K562 (cell line): Measurements from ENCODE around the gene CD93. TPM values are rescaled to one million over a fixed set of nuclear protein-coding genes. Genes with fewer than 3 reads are reported as not detected.
A peak's percentile ranks its signal among the peaks of the same experiment; 100 is the strongest.

Source experiments
- ATAC-seq: fragments of 200-7000 bp; cut with Tn5 transposase; 3 replicates; pipeline ENCODE4 v1.9.1; 2020; ENCODE audit warnings: moderate library complexity
- BruUV-seq: library from RNA; stranded (reverse); fragments of 400-500 nt; replicated peaks from 2 replicates; lab custom pipeline; 2021; lab: Mats Ljungman, UMichigan
- CTCF ChIA-PET: fragments of 300-600 bp; formaldehyde crosslinking; extraction: SDS; loops from one replicate; lab custom pipeline; 2021; ENCODE audit warnings: low intra/inter-chr PET ratio; lab: Yijun Ruan, JAX
- POLR2A ChIA-PET: fragments of 300-600, 350-650 bp; sonication (Branson Sonifier 250); formaldehyde crosslinking; extraction: SDS; loops from one replicate; lab custom pipeline; 2021; ENCODE audit warnings: antibody characterized with exemption, inconsistent platforms; lab: Yijun Ruan, JAX
- DNase-seq, 4 experiments: peaks; one replicate each; pipeline versions ENCODE4 v3.0.0 to v3.0.0-alpha.2; 2011 to 2018; ENCODE audit warnings: low spot score in 3 of 4, mixed read lengths in 3 of 4; ENCODE audit errors: extremely low read depth in 1 of 4
- FAIRE-seq: peaks from 2 replicates; lab custom pipeline; 2011; peaks lifted over from hg19 to GRCh38; lab: Jason Lieb, UNC
- H2AFZ ChIP-seq: 2 replicates; pipeline ENCODE4 v1.6.0; 2011; ENCODE audit warnings: low read depth, low read length, control low read depth, inconsistent platforms
- H3K27ac ChIP-seq: fragments of 200-600 bp; 3 replicates; pipeline ENCODE4 v1.8.0; 2011; ENCODE audit warnings: low read depth, mild to moderate bottlenecking, control low read depth, inconsistent platforms, low read length, moderate library complexity, mixed read lengths; ENCODE audit errors: extremely low read depth
- H3K27me3 ChIP-seq, 2 experiments: fragments of 300-600 bp in 1 of 2; 2 replicates in 1 of 2; 3 replicates in 1 of 2; pipeline versions ENCODE4 v1.6.0 to v1.8.0; 2011; ENCODE audit warnings: inconsistent platforms in 2 of 2, low read length in 2 of 2, mild to moderate bottlenecking in 1 of 2, mixed read lengths in 1 of 2, moderate library complexity in 1 of 2; ENCODE audit not compliant: control insufficient read depth in 2 of 2, insufficient read depth in 2 of 2
- H3K36me3 ChIP-seq: fragments of 300-600 bp; 3 replicates; pipeline ENCODE4 v1.8.0; 2011; ENCODE audit warnings: mild to moderate bottlenecking, low read length, inconsistent platforms; ENCODE audit not compliant: control insufficient read depth, insufficient read depth
- H3K4me1 ChIP-seq, 2 experiments: fragments of 200-600 bp in 1 of 2; replicated peaks in 1 of 2; 2 replicates in 1 of 2; 3 replicates in 1 of 2; pipeline versions ENCODE4 v1.5.1 to v1.8.0; 2011; ENCODE audit warnings: inconsistent platforms in 2 of 2, low read length in 2 of 2, mild to moderate bottlenecking in 1 of 2, mixed read lengths in 1 of 2, moderate library complexity in 1 of 2; ENCODE audit not compliant: control insufficient read depth in 2 of 2, insufficient read depth in 2 of 2
- H3K4me2 ChIP-seq: 2 replicates; pipeline ENCODE4 v1.6.1; 2011; ENCODE audit warnings: low read length, control low read depth, inconsistent platforms, mixed read lengths; ENCODE audit not compliant: insufficient read depth
- H3K4me3 ChIP-seq: fragments of 200-600 bp; sonication (generic), shearing (Covaris generic); 2 replicates; pipeline ENCODE4 v1.5.1; 2016; ENCODE audit warnings: control low read depth, inconsistent platforms
- H3K79me2 ChIP-seq: fragments of 200-600 bp; 3 replicates; pipeline ENCODE4 v1.8.0; 2011; ENCODE audit warnings: low read length, inconsistent platforms; ENCODE audit not compliant: control insufficient read depth, insufficient read depth
- H3K9ac ChIP-seq, 2 experiments: 2 replicates each; pipeline versions ENCODE4 v1.6.0 to v1.6.1; 2011; ENCODE audit warnings: low read depth in 2 of 2, low read length in 2 of 2, control low read depth in 1 of 2, inconsistent platforms in 1 of 2, mild to moderate bottlenecking in 1 of 2, mixed read lengths in 1 of 2; ENCODE audit not compliant: insufficient read depth in 1 of 2
- H3K9me1 ChIP-seq: one replicate; pipeline ENCODE4 v1.6.0; 2011; ENCODE audit warnings: inconsistent platforms, mild to moderate bottlenecking, low read length, moderate library complexity; ENCODE audit not compliant: control insufficient read depth, insufficient read depth
- H3K9me3 ChIP-seq: replicated peaks from 2 replicates; pipeline ENCODE4 v1.5.1; 2011; ENCODE audit warnings: low read depth, low read length, inconsistent platforms; ENCODE audit not compliant: control insufficient read depth, insufficient read depth
- H4K20me1 ChIP-seq: replicated peaks from 2 replicates; pipeline ENCODE4 v1.6.1; 2011; ENCODE audit warnings: low read length, inconsistent platforms, mixed read lengths; ENCODE audit not compliant: control insufficient read depth, insufficient read depth
- C11orf30 ChIP-seq: fragments of 450-650 bp; IDR thresholded peaks from 2 replicates; pipeline ENCODE4 v1.6.1; 2016; ENCODE audit warnings: low read depth, mild to moderate bottlenecking
- DDX20 ChIP-seq: fragments of 450-650 bp; IDR thresholded peaks from 2 replicates; pipeline ENCODE4 v1.6.1; 2016; ENCODE audit warnings: missing genetic modification characterization, low read depth, mild to moderate bottlenecking, missing compliant biosample characterization, moderate library complexity
- ETS2 ChIP-seq: IDR thresholded peaks from 2 replicates; pipeline ENCODE4 v1.6.1; 2016; ENCODE audit warnings: borderline replicate concordance, missing genetic modification characterization, mild to moderate bottlenecking, moderate library complexity, missing compliant biosample characterization; ENCODE audit not compliant: poor library complexity, severe bottlenecking
- KLF16 ChIP-seq: IDR thresholded peaks from 2 replicates; pipeline ENCODE4 v1.6.1; 2016; ENCODE audit warnings: antibody characterized with exemption
- MAFG ChIP-seq: fragments of 450-650 bp; conservative IDR thresholded peaks from 2 replicates; pipeline ENCODE4 v1.6.1; 2016; ENCODE audit warnings: missing genetic modification characterization, missing compliant biosample characterization
- MYNN ChIP-seq, 2 experiments: sonication (generic); formaldehyde crosslinking in 1 of 2; IDR thresholded peaks; 2 replicates each; pipeline versions ENCODE4 v1.5.0 to v1.6.1; 2016 to 2020; ENCODE audit warnings: antibody characterized with exemption in 1 of 2, missing genetic modification reagents in 1 of 2
- NFATC3 ChIP-seq: fragments of 450-650 bp; IDR thresholded peaks from 2 replicates; pipeline ENCODE4 v1.6.1; 2017; ENCODE audit warnings: mild to moderate bottlenecking
- PHF8 ChIP-seq: fragments of 200-600 bp; sonication (generic); IDR thresholded peaks from 2 replicates; pipeline ENCODE4 v1.6.1; 2012; ENCODE audit warnings: mixed run types, mild to moderate bottlenecking, inconsistent platforms, low read length, moderate library complexity, borderline replicate concordance
- THAP7 ChIP-seq: fragments of 250-450 bp; sonication (Bioruptor Pico); IDR thresholded peaks from 2 replicates; pipeline ENCODE4 v1.5.0; 2021
- ZBTB5 ChIP-seq: fragments of 450-650 bp; IDR thresholded peaks from 2 replicates; pipeline ENCODE4 v1.6.1; 2017; ENCODE audit warnings: antibody characterized with exemption
- ZKSCAN3 ChIP-seq: fragments of 250-450 bp; sonication (Bioruptor Pico); IDR thresholded peaks from 2 replicates; pipeline ENCODE4 v1.4.0; 2020
- ZNF316 ChIP-seq: fragments of 450-650 bp; IDR thresholded peaks from 2 replicates; pipeline ENCODE4 v1.6.1; 2016
- WGBS: fragments of 100-300 bp; shearing (Covaris generic); methylation state at CpG from one replicate; pipeline ENCODE4 v1.1.6; 2016; ENCODE audit warnings: low coverage, mixed read lengths; ENCODE audit not compliant: insufficient coverage; ENCODE audit errors: missing lambda C conversion rate; 5-methylcytosine and 5-hydroxymethylcytosine counted together
- in situ Hi-C: fragments of 300-500 bp; cut with MboI; formaldehyde crosslinking; loops from 4 replicates; pipeline ENCODE4 v1.15.0; 2018; ENCODE audit warnings: inconsistent platforms, mixed read lengths
- intact Hi-C: fragments of 100-400 bp; cut with micrococcal nuclease; formaldehyde crosslinking; loops from 2 replicates; pipeline ENCODE4 v1.14.2; 2022
- polyA plus RNA-seq, 8 experiments: library from polyadenylated mRNA; depleted of rRNA in 4 of 8; stranded (reverse) in 5 of 8; unstranded in 3 of 8; fragments of >200 nt; fragmentation: Nextera tagmentation in 2 of 8; fragmentation: Illumina TruSeq in 1 of 8; extraction: Ambion mirVana in 2 of 8; extraction: Trizol in 1 of 8; gene quantifications; 2 replicates each; pipeline versions ENCODE4 v1.2.1 to v1.2.3, GENCODE V29; 2011 to 2014; ENCODE audit warnings: inconsistent platforms in 1 of 8, missing spikeins in 1 of 8
- total RNA-seq, 7 experiments: library from RNA; depleted of rRNA in 6 of 7; stranded (reverse); fragments of >200 nt in 6 of 7; fragmentation: Illumina TruSeq in 2 of 7; extraction: Trizol in 2 of 7; gene quantifications; 2 replicates each; pipeline versions ENCODE4 v1.2.1 to v1.2.3, GENCODE V29; 2011 to 2021; ENCODE audit warnings: low replicate concordance in 1 of 7

Gene CD93
- total and polyA plus RNA-seq, 9 of the 15 experiments (the other 6 are each of a cell fraction or from before 2014, with no cell fraction given), result 0.03 to 0.20 (median 0.05) TPM

- DNase-seq, result no peak
- H3K27me3 ChIP-seq, result no peaks in the 10 kb centered on the region
- H2AFZ ChIP-seq, result no peak overlapping the region
- no peaks in the 10 kb centered on the region for H4K20me1 ChIP-seq
- ATAC-seq, result no peak
- no peak overlapping the region for H3K4me3 ChIP-seq
- BruUV-seq, result no TSS peak
- no peak for TF ChIP-seq NFATC3
- TF ChIP-seq C11orf30, result peak; percentile 72
- TF ChIP-seq ZNF316, result peak; percentile 72
- TF ChIP-seq THAP7, result no peak
- TF ChIP-seq PHF8, result no peak
- TF ChIP-seq MAFG (tag), result 0 out of 2 replicates have a peak, but pooled peaks have one; percentile 26
- no peak for TF ChIP-seq ZBTB5
- TF ChIP-seq ZKSCAN3 (CRISPR knock-in tag), result no peak
- TF ChIP-seq KLF16, result no peak
- no peak for TF ChIP-seq DDX20
- no peak for TF ChIP-seq ETS2 (tag)
- TF ChIP-seq MYNN (IDR thresholded peaks at IDR 0.05), result no peak
- TF ChIP-seq MYNN (CRISPR knock-in tag; IDR thresholded peaks at IDR 0.05), result no peak
- H3K9me1 ChIP-seq, result no peaks in the 10 kb centered on the region
- no peak overlapping the region for H3K4me2 ChIP-seq
- H3K4me1 ChIP-seq, result peaks cover 6 to 8% of the 10 kb centered on the region in 2 experiments; a peak in 3 of 5 replicates
- intact Hi-C loops, result no loop called here
- WGBS, result 8% methylated on average over 2 of the region's 3 CpGs
- ChIA-PET CTCF (no interaction called here), POLR2A (interaction anchor here (1.1 kb wide), 1 partner anchor 12 kb away, joined by 4 read pairs; no protein-coding TSS in a partner anchor)
- in situ Hi-C loops, result no loop called here
- FAIRE-seq, result no peak
- H3K9ac ChIP-seq, result no peak overlapping the region
- no peak overlapping the region for H3K27ac ChIP-seq
- H3K79me2 ChIP-seq, result no peaks in the 10 kb centered on the region
- H3K9me3 ChIP-seq, result no peaks in the 10 kb centered on the region
- no peaks in the 10 kb centered on the region for H3K36me3 ChIP-seq
These were observed 22.7 kb upstream of the CD93 start for GRCh38 chr20:23108871-23109270.
